Gastroesophageal sphincter (tissue), 4 donors: ENCODE data around the gene TLCD1. TPM values are rescaled to one million over a fixed set of nuclear protein-coding genes. Genes with fewer than 3 reads are reported as not detected.

Experiments used
- ATAC-seq: fragments of 150-250 bp; one replicate; pipeline ENCODE4 v1.9.1; 2016; ENCODE audit warnings: mild to moderate bottlenecking, moderate library complexity
- H3K27ac ChIP-seq, 4 donors: fragments of 200-600 bp; sonication (generic) in 3 of 4; 1 replicate in 3 of 4; 2 replicates in 1 of 4; pipeline ENCODE4 v1.5.1; 2016 to 2019
- H3K27me3 ChIP-seq: fragments of 200-600 bp; sonication (generic); one replicate; pipeline ENCODE4 v1.5.1; 2019
- H3K36me3 ChIP-seq, 2 donors: fragments of 200-600 bp; sonication (generic); one replicate each; pipeline ENCODE4 v1.5.1; 2019; ENCODE audit warnings: control low read depth in 1 of 2
- H3K4me1 ChIP-seq, 3 donors: fragments of 200-600 bp; sonication (generic); 1 replicate in 2 of 3; 2 replicates in 1 of 3; pipeline ENCODE4 v1.5.1; 2016 to 2019; ENCODE audit warnings: control low read depth in 2 of 3
- H3K4me3 ChIP-seq, 2 donors: fragments of 200-600 bp; sonication (generic); one replicate each; pipeline ENCODE4 v1.5.1; 2019; ENCODE audit warnings: mild to moderate bottlenecking in 1 of 2, moderate library complexity in 1 of 2
- H3K9me3 ChIP-seq, 3 donors: fragments of 200-600 bp; sonication (generic); one replicate each; pipeline ENCODE4 v1.5.1; 2017 to 2019; ENCODE audit warnings: control low read depth in 2 of 3
- CTCF ChIP-seq, 4 experiments: fragments of 200-600 bp in 2 of 4; fragments of 450-650 bp in 2 of 4; sonication (generic) in 1 of 4; IDR thresholded peaks; one replicate each; pipeline ENCODE4 v1.5.1; 2017 to 2019; ENCODE audit warnings: antibody characterized with exemption in 4 of 4, mild to moderate bottlenecking in 2 of 4, moderate library complexity in 2 of 4
- EP300 ChIP-seq: sonication (generic); formaldehyde crosslinking; IDR thresholded peaks from one replicate; pipeline ENCODE4 v1.6.1; 2017; ENCODE audit warnings: antibody characterized with exemption, mild to moderate bottlenecking
- POLR2A ChIP-seq, 2 donors: fragments of 450-650 bp; IDR thresholded peaks; one replicate each; pipeline ENCODE4 v1.6.1; 2017; ENCODE audit warnings: antibody characterized with exemption in 2 of 2, mild to moderate bottlenecking in 2 of 2, moderate library complexity in 1 of 2
- POLR2AphosphoS5 ChIP-seq: sonication (generic); formaldehyde crosslinking; IDR thresholded peaks from one replicate; pipeline ENCODE4 v1.6.1; 2017; ENCODE audit warnings: antibody characterized with exemption
- WGBS, 2 donors: methylation state at CpG; one replicate each; pipeline ENCODE4 v1.1.5; 2018; ENCODE audit warnings: low coverage in 1 of 2; 5-methylcytosine and 5-hydroxymethylcytosine counted together
- total RNA-seq, 4 donors: library from RNA; depleted of rRNA; stranded (reverse); fragments of >200 nt; gene quantifications; one replicate each; pipeline ENCODE4 v1.1.0, GENCODE V29; 2016

TLCD1 gene
- total RNA-seq, 4 donors from 2014 or later = 1.1 to 2.8 TPM; not detected in 2

GRCh38 chr17:28735242-28735722 is 9.2 kb upstream of the TLCD1 start:
- H3K9me3 ChIP-seq = no peaks in the 10 kb centered on the region
- H3K36me3 ChIP-seq = no peaks in the 10 kb centered on the region
- H3K27me3 ChIP-seq = no peaks in the 10 kb centered on the region
- H3K27ac ChIP-seq = no peak overlapping the region
- no peak overlapping the region for H3K4me3 ChIP-seq
- H3K4me1 ChIP-seq = no peaks in the 10 kb centered on the region
- no peak for ATAC-seq
- WGBS, 2 donors = no CpG with 5 or more reads among the region's 5 CpGs
- TF ChIP-seq CTCF (IDR thresholded peaks at IDR 0.05) (no peak), POLR2AphosphoS5 (no peak), EP300 (no peak), POLR2A (IDR thresholded peaks at IDR 0.05) (no peak)

DNA sequence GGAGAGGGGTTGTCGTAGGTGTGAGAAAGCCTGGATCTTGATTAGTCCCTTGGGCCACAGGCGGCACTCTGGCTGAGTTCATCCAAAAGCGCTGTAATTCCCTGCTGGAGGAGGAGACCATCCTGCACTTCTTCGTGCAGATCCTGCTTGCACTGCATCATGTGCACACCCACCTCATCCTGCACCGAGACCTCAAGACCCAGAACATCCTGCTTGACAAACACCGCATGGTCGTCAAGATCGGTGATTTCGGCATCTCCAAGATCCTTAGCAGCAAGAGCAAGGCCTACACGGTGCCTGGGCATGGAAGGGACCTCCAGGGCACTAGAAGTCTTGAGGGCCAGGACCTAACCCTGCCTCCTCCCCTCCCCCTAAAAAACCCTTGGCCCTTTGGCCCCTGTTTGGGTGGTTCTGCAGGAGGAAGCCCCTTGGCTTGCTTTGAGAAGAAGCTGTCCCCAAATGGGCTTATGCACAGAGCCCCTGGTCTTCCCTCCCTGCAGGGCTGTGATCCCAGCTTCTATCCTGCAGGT is 8.7 kb upstream of the TLCD1 start:
- H3K4me3 ChIP-seq = no peak overlapping the region
- WGBS, 2 donors = 82 to 85% methylated on average over 6 of the region's 10 CpGs
- TF ChIP-seq POLR2AphosphoS5 (no peak), EP300 (no peak), POLR2A (IDR thresholded peaks at IDR 0.05) (no peak), CTCF (IDR thresholded peaks at IDR 0.05) (no peak)
- no peaks in the 10 kb centered on the region for H3K9me3 ChIP-seq
- no peaks in the 10 kb centered on the region for H3K4me1 ChIP-seq
- H3K27ac ChIP-seq = no peak overlapping the region
- H3K27me3 ChIP-seq = no peaks in the 10 kb centered on the region
- no peak for ATAC-seq
- H3K36me3 ChIP-seq = no peaks in the 10 kb centered on the region

GRCh38 chr17:28733346-28733745 is 7.3 kb upstream of the TLCD1 start:
- Histone ChIP-seq H3K27ac (no peak overlapping the region), H3K4me1 (peaks cover 0 to 7% (median 0%) of the 10 kb centered on the region in 3 donors), H3K4me3 (no peak overlapping the region), H3K9me3 (no peaks in the 10 kb centered on the region), H3K36me3 (no peaks in the 10 kb centered on the region), H3K27me3 (no peaks in the 10 kb centered on the region)
- 71 to 92% methylated on average over 1 of the region's 1 CpG for WGBS, 2 donors
- TF ChIP-seq EP300 = no peak
- no peak for TF ChIP-seq POLR2AphosphoS5
- no peak for TF ChIP-seq CTCF (IDR thresholded peaks at IDR 0.05)
- no peak for TF ChIP-seq POLR2A (IDR thresholded peaks at IDR 0.05)
- ATAC-seq = no peak

DNA sequence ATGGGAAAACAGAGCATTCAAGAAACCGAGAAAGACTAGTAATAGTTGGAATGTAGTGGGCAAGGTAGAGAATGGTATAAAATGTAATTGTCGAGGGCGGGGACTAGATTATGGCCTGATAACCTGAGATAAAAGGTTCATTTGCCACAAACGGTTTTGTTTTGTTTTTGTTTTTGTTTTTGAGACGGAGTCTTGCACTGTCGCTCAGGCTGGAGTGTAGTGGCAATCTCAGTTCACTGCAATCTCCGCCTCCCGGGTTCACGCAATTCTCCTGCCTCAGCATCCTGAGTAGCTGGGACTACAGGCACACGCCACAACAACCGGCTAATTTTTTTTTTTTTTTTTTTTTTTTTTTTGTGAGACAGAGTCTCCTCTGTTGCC is 3.9 kb upstream of the TLCD1 start:
- Histone ChIP-seq H3K9me3 (no peaks in the 10 kb centered on the region), H3K27ac (no peak overlapping the region), H3K27me3 (no peaks in the 10 kb centered on the region), H3K36me3 (peaks cover 0 to under 1% of the 10 kb centered on the region in 2 donors), H3K4me3 (no peak overlapping the region), H3K4me1 (peaks cover 0 to 39% (median 18%) of the 10 kb centered on the region in 3 donors)
- no peak for TF ChIP-seq CTCF (IDR thresholded peaks at IDR 0.05)
- no peak for TF ChIP-seq POLR2A (IDR thresholded peaks at IDR 0.05)
- no peak for TF ChIP-seq EP300
- TF ChIP-seq POLR2AphosphoS5 = no peak
- WGBS, 2 donors = 81 to 84% methylated on average over 10 to 11 of the region's 11 CpGs
- ATAC-seq = no peak
